H9 (cell line): ENCODE data around the gene HCAR3. TPM values are rescaled to one million over a fixed set of nuclear protein-coding genes. Genes with fewer than 3 reads are reported as not detected.

Source experiments
- DNase-seq: peaks from one replicate; pipeline ENCODE4 v3.0.0-alpha.2; 2017
- H2AFZ ChIP-seq: one replicate; pipeline ENCODE4 v1.6.1; 2013; ENCODE audit warnings: mild to moderate bottlenecking, low read length, control low read depth, moderate library complexity
- H2AK5ac ChIP-seq: 2 replicates; pipeline ENCODE4 v1.6.1; 2013; ENCODE audit warnings: low read length, control low read depth, mixed read lengths; ENCODE audit not compliant: insufficient read length
- H2BK120ac ChIP-seq: one replicate; pipeline ENCODE4 v1.6.1; 2013; ENCODE audit warnings: low read depth, mild to moderate bottlenecking, low read length, control low read depth, inconsistent platforms; ENCODE audit not compliant: poor library complexity, severe bottlenecking
- H2BK12ac ChIP-seq: 2 replicates; pipeline ENCODE4 v1.6.1; 2013; ENCODE audit warnings: low read length, control low read depth, mixed read lengths, low read depth; ENCODE audit not compliant: insufficient read length
- H2BK15ac ChIP-seq: 2 replicates; pipeline ENCODE4 v1.6.1; 2013; ENCODE audit warnings: low read depth, low read length, control low read depth
- H2BK20ac ChIP-seq: one replicate; pipeline ENCODE4 v1.6.1; 2013; ENCODE audit warnings: low read depth, mild to moderate bottlenecking, low read length, control low read depth, inconsistent platforms; ENCODE audit not compliant: poor library complexity, severe bottlenecking
- H2BK5ac ChIP-seq: 2 replicates; pipeline ENCODE4 v1.6.1; 2013; ENCODE audit warnings: low read length, control low read depth, mixed read lengths; ENCODE audit not compliant: insufficient read length
- H3K14ac ChIP-seq: 2 replicates; pipeline ENCODE4 v1.6.1; 2013; ENCODE audit warnings: low read length, control low read depth; ENCODE audit not compliant: insufficient read depth
- H3K18ac ChIP-seq: 2 replicates; pipeline ENCODE4 v1.6.1; 2013; ENCODE audit warnings: low read depth, mild to moderate bottlenecking, mixed read lengths, low read length, control low read depth; ENCODE audit not compliant: insufficient read length
- H3K23ac ChIP-seq: 2 replicates; pipeline ENCODE4 v1.6.1; 2013; ENCODE audit warnings: low read length, control low read depth, mixed read lengths, low read depth; ENCODE audit not compliant: insufficient read length
- H3K23me2 ChIP-seq: 2 replicates; pipeline ENCODE4 v1.6.1; 2013; ENCODE audit warnings: low read depth, mild to moderate bottlenecking, mixed read lengths, low read length, control low read depth; ENCODE audit not compliant: insufficient read length, poor library complexity, severe bottlenecking
- H3K27ac ChIP-seq: 2 replicates; pipeline ENCODE4 v1.5.1; 2013; ENCODE audit warnings: low read length, control low read depth, mixed read lengths, low read depth; ENCODE audit not compliant: insufficient read length
- H3K27me3 ChIP-seq: 2 replicates; pipeline ENCODE4 v1.6.1; 2013; ENCODE audit warnings: low read length, control low read depth, inconsistent platforms; ENCODE audit not compliant: insufficient read depth
- H3K4ac ChIP-seq: 2 replicates; pipeline ENCODE4 v1.6.1; 2013; ENCODE audit warnings: low read depth, mild to moderate bottlenecking, control low read depth, inconsistent platforms, low read length, moderate library complexity
- H3K4me1 ChIP-seq: 2 replicates; pipeline ENCODE4 v1.6.1; 2013; ENCODE audit warnings: low read length, control low read depth, inconsistent platforms; ENCODE audit not compliant: insufficient read depth
- H3K4me2 ChIP-seq: 2 replicates; pipeline ENCODE4 v1.6.1; 2013; ENCODE audit warnings: low read length, control low read depth, mixed read lengths; ENCODE audit not compliant: insufficient read length, insufficient read depth
- H3K56ac ChIP-seq: 2 replicates; pipeline ENCODE4 v1.6.1; 2013; ENCODE audit warnings: low read depth, mild to moderate bottlenecking, mixed read lengths, low read length, control low read depth; ENCODE audit not compliant: insufficient read length
- H3K79me1 ChIP-seq: 2 replicates; pipeline ENCODE4 v1.6.1; 2013; ENCODE audit warnings: low read depth, mild to moderate bottlenecking, moderate library complexity, low read length, control low read depth, inconsistent platforms; ENCODE audit not compliant: insufficient read depth, poor library complexity, severe bottlenecking
- H3K79me2 ChIP-seq: 2 replicates; pipeline ENCODE4 v1.6.1; 2013; ENCODE audit warnings: low read length, control low read depth, inconsistent platforms; ENCODE audit not compliant: insufficient read depth
- H3K9ac ChIP-seq: 2 replicates; pipeline ENCODE4 v1.6.1; 2013; ENCODE audit warnings: low read length, control low read depth, mixed read lengths; ENCODE audit not compliant: insufficient read length; ENCODE audit errors: extremely low read depth
- H3K9me3 ChIP-seq: one replicate; pipeline ENCODE4 v1.6.1; 2013; ENCODE audit warnings: low read depth, low read length, inconsistent platforms; ENCODE audit not compliant: control insufficient read depth
- H3T11ph ChIP-seq: one replicate; pipeline ENCODE4 v1.6.1; 2013; ENCODE audit warnings: mild to moderate bottlenecking, low read length, control low read depth, inconsistent platforms
- H4K20me1 ChIP-seq: one replicate; pipeline ENCODE4 v1.6.1; 2013; ENCODE audit not compliant: control insufficient read depth, insufficient read length, insufficient read depth
- H4K5ac ChIP-seq: 2 replicates; pipeline ENCODE4 v1.6.1; 2013; ENCODE audit warnings: low read depth, mild to moderate bottlenecking, mixed read lengths, low read length, control low read depth; ENCODE audit not compliant: insufficient read length
- H4K8ac ChIP-seq: replicated peaks from 2 replicates; pipeline ENCODE4 v1.6.1; 2013; ENCODE audit warnings: low read length, control low read depth, mixed read lengths, low read depth; ENCODE audit not compliant: insufficient read length
- H4K91ac ChIP-seq: 2 replicates; pipeline ENCODE4 v1.6.1; 2013; ENCODE audit warnings: low read depth, mild to moderate bottlenecking, moderate library complexity, mixed read lengths, low read length, control low read depth; ENCODE audit not compliant: insufficient read length
- H3K27ac Mint-ChIP-seq, 3 experiments: 2 replicates in 2 of 3; 3 replicates in 1 of 3; pipeline ENCODE4 v1.8.0; 2020 to 2021; ENCODE audit warnings: mixed read lengths in 3 of 3, mild to moderate bottlenecking in 1 of 3, moderate library complexity in 1 of 3
- H3K27me3 Mint-ChIP-seq: 2 replicates; pipeline ENCODE4 v1.8.0; 2021; ENCODE audit warnings: low read depth, mild to moderate bottlenecking, moderate library complexity, mixed read lengths
- H3K36me3 Mint-ChIP-seq, 3 experiments: 2 replicates in 2 of 3; 3 replicates in 1 of 3; pipeline ENCODE4 v1.8.0; 2020 to 2021; ENCODE audit warnings: low read depth in 3 of 3, mixed read lengths in 3 of 3; ENCODE audit not compliant: insufficient read depth in 1 of 3
- H3K4me1 Mint-ChIP-seq, 2 experiments: 2 replicates each; pipeline ENCODE4 v1.8.0; 2020; ENCODE audit warnings: mixed read lengths in 2 of 2
- H3K4me3 Mint-ChIP-seq, 2 experiments: 2 replicates in 1 of 2; 3 replicates in 1 of 2; pipeline ENCODE4 v1.8.0; 2020 to 2021; ENCODE audit warnings: mild to moderate bottlenecking in 2 of 2, mixed read lengths in 2 of 2, moderate library complexity in 1 of 2
- H3K9me3 Mint-ChIP-seq, 2 experiments: 2 replicates in 1 of 2; 3 replicates in 1 of 2; pipeline ENCODE4 v1.8.0; 2020; ENCODE audit warnings: mild to moderate bottlenecking in 2 of 2, mixed read lengths in 2 of 2, moderate library complexity in 1 of 2
- CTCF ChIP-seq: fragments of 200-600 bp; sonication (generic); conservative IDR thresholded peaks from 3 replicates; pipeline ENCODE4 v1.8.0; 2021; ENCODE audit warnings: antibody characterized with exemption, mild to moderate bottlenecking
- WGBS: extraction: QIAGEN DNeasy Blood & Tissue Kit; methylation state at CpG from one replicate; pipeline ENCODE4 v1.1.7; 2013; ENCODE audit warnings: missing lambda C conversion rate, low lambda C conversion rate, mixed read lengths; ENCODE audit not compliant: insufficient read length; ENCODE audit errors: extremely low coverage; 5-methylcytosine and 5-hydroxymethylcytosine counted together
- total RNA-seq: library from RNA; stranded (reverse); gene quantifications from 2 replicates; pipeline ENCODE4 v1.2.1, GENCODE V29; 2021

HCAR3 gene
- total RNA-seq, 1 experiment from 2014 or later, result not detected

GRCh38 chr12:122684297-122684813, 32.3 kb downstream of the HCAR3 start:
- H3K23ac ChIP-seq, result no peak overlapping the region
- Mint-ChIP-seq H3K36me3 (no peaks in the 10 kb centered on the region), H3K4me1 (peaks cover 0 to 7% of the 10 kb centered on the region in 2 experiments; a peak in 3 of 4 replicates), H3K27me3 (no peaks in the 10 kb centered on the region; the same call in 1 of the 2 replicates), H3K9me3 (no peaks in the 10 kb centered on the region), H3K4me3 (no peak overlapping the region), H3K27ac (no peak overlapping the region)
- no peak overlapping the region for H2BK12ac ChIP-seq
- no peak overlapping the region for H2BK5ac ChIP-seq
- no peak overlapping the region for H3K9ac ChIP-seq
- no peak overlapping the region for H3K4ac ChIP-seq
- H4K91ac ChIP-seq, result no peak overlapping the region
- H3K79me1 ChIP-seq, result no peaks in the 10 kb centered on the region
- H4K5ac ChIP-seq, result no peak overlapping the region
- H3K9me3 ChIP-seq, result no peaks in the 10 kb centered on the region
- H3K23me2 ChIP-seq, result no peaks in the 10 kb centered on the region
- no peak for DNase-seq
- TF ChIP-seq CTCF, result no peak
- H2BK20ac ChIP-seq, result no peak overlapping the region
- H2AFZ ChIP-seq, result no peak overlapping the region
- H2BK120ac ChIP-seq, result no peak overlapping the region
- no peak overlapping the region for H3K18ac ChIP-seq
- H3K4me1 ChIP-seq, result no peaks in the 10 kb centered on the region; the same call in 1 of the 2 replicates
- H3K14ac ChIP-seq, result no peak overlapping the region
- H4K8ac ChIP-seq, result no peak overlapping the region
- no peak overlapping the region for H3K56ac ChIP-seq
- no peak overlapping the region for H3K27ac ChIP-seq
- WGBS, result no CpG with 5 or more reads among the region's 5 CpGs
- H3T11ph ChIP-seq, result no peak overlapping the region
- H3K4me2 ChIP-seq, result no peak overlapping the region
- H2AK5ac ChIP-seq, result no peak overlapping the region
- no peaks in the 10 kb centered on the region for H3K79me2 ChIP-seq
- H3K27me3 ChIP-seq, result no peaks in the 10 kb centered on the region
- no peak overlapping the region for H2BK15ac ChIP-seq
- H4K20me1 ChIP-seq, result no peaks in the 10 kb centered on the region
